B cell (primary cell): Measurements from ENCODE around the gene TAF1B. TPM values are rescaled to one million over a fixed set of nuclear protein-coding genes. Genes with fewer than 3 reads are reported as not detected.

Experiments used
- ATAC-seq: fragments of 200-7000 bp; cut with Tn5 transposase; one replicate; pipeline ENCODE4 v1.10.0; 2021; ENCODE audit warnings: low read depth, mild to moderate bottlenecking, moderate number of reproducible peaks, moderate library complexity
- CTCF ChIA-PET: fragments of 350-600 bp; sonication (Branson Sonifier 250); formaldehyde crosslinking; loops from one replicate; lab custom pipeline; 2021; ENCODE audit warnings: antibody characterized with exemption, inconsistent platforms; lab: Charles Lee
- POLR2A ChIA-PET: fragments of 350-600 bp; sonication (Branson Sonifier 250); formaldehyde crosslinking; loops from one replicate; lab custom pipeline; 2021; ENCODE audit warnings: antibody characterized with exemption; lab: Charles Lee
- DNase-seq: peaks from one replicate; pipeline ENCODE4 v3.0.0; 2013
- H2AFZ ChIP-seq: 2 replicates; pipeline ENCODE4 v1.6.1; 2012; ENCODE audit warnings: mild to moderate bottlenecking, low read depth, low read length; ENCODE audit not compliant: insufficient read depth, poor library complexity, severe bottlenecking
- H3K27ac ChIP-seq, 2 donors: 1 replicate in 1 of 2; 2 replicates in 1 of 2; pipeline ENCODE4 v1.5.1; 2012 to 2013; ENCODE audit warnings: low read length in 2 of 2, mild to moderate bottlenecking in 2 of 2, moderate library complexity in 1 of 2
- H3K27me3 ChIP-seq, 4 experiments: fragments of 200-600 bp in 1 of 4; sonication (generic) in 1 of 4; replicated peaks in 1 of 4; 1 replicate in 2 of 4; 2 replicates in 2 of 4; pipeline versions ENCODE4 v1.6.1 to v1.7.0; 2013 to 2016; ENCODE audit warnings: low read length in 3 of 4, mild to moderate bottlenecking in 2 of 4, mixed read lengths in 1 of 4, moderate library complexity in 1 of 4; ENCODE audit not compliant: insufficient read depth in 4 of 4, control insufficient read depth in 3 of 4; ENCODE audit errors: control extremely low read depth in 1 of 4
- H3K36me3 ChIP-seq, 2 experiments: replicated peaks in 1 of 2; 1 replicate in 1 of 2; 2 replicates in 1 of 2; pipeline versions ENCODE4 v1.6.1 to v1.7.1; 2013; ENCODE audit warnings: low read length in 1 of 2; ENCODE audit not compliant: insufficient read depth in 2 of 2, control insufficient read depth in 1 of 2; ENCODE audit errors: control extremely low read depth in 1 of 2, extremely low read depth in 1 of 2
- H3K4me1 ChIP-seq, 2 donors: fragments of 200-600 bp in 1 of 2; sonication (generic) in 1 of 2; 1 replicate in 1 of 2; 2 replicates in 1 of 2; pipeline versions ENCODE4 v1.5.1 to v1.6.1; 2013 to 2017; ENCODE audit warnings: low read length in 2 of 2; ENCODE audit not compliant: control insufficient read depth in 2 of 2, insufficient read depth in 2 of 2
- H3K4me2 ChIP-seq: replicated peaks from 2 replicates; pipeline ENCODE3; 2012; ENCODE audit warnings: mild to moderate bottlenecking, low read depth, low read length; ENCODE audit not compliant: poor library complexity, severe bottlenecking
- H3K4me3 ChIP-seq, 5 experiments: fragments of 200-600 bp in 1 of 5; sonication (generic) in 1 of 5; 1 replicate in 3 of 5; 2 replicates in 2 of 5; pipeline versions ENCODE4 v1.5.1 to v1.7.0; 2011 to 2016; ENCODE audit warnings: low read length in 4 of 5, mild to moderate bottlenecking in 4 of 5, low read depth in 2 of 5, control low read depth in 1 of 5, moderate library complexity in 1 of 5; ENCODE audit not compliant: insufficient read depth in 1 of 5; ENCODE audit errors: control extremely low read depth in 1 of 5, extremely low read depth in 1 of 5
- H3K79me2 ChIP-seq: fragments of 200-600 bp; sonication (generic); one replicate; pipeline ENCODE4 v1.6.0; 2016; ENCODE audit warnings: low read length; ENCODE audit not compliant: control insufficient read depth, insufficient read depth
- H3K9ac ChIP-seq: fragments of 200-600 bp; sonication (generic); 2 replicates; pipeline ENCODE4 v1.6.1; 2017; ENCODE audit warnings: mild to moderate bottlenecking, low read length, moderate library complexity
- H3K9me3 ChIP-seq, 3 donors: one replicate each; pipeline versions ENCODE4 v1.6.1 to v1.7.1; 2013; ENCODE audit warnings: low read length in 2 of 3; ENCODE audit not compliant: control insufficient read depth in 2 of 3, insufficient read depth in 1 of 3; ENCODE audit errors: control extremely low read depth in 1 of 3
- H4K20me1 ChIP-seq: 2 replicates; pipeline ENCODE4 v1.6.0; 2012; ENCODE audit warnings: mild to moderate bottlenecking, low read length; ENCODE audit not compliant: insufficient read depth, control insufficient read depth, poor library complexity, severe bottlenecking
- H3K27ac Mint-ChIP-seq: one replicate; pipeline ENCODE4 v1.8.0; 2021; ENCODE audit warnings: mixed read lengths
- H3K27me3 Mint-ChIP-seq: one replicate; pipeline ENCODE4 v1.8.0; 2021; ENCODE audit warnings: mixed read lengths
- H3K4me1 Mint-ChIP-seq: one replicate; pipeline ENCODE4 v1.8.0; 2021; ENCODE audit warnings: mixed read lengths
- H3K4me3 Mint-ChIP-seq: one replicate; pipeline ENCODE4 v1.8.0; 2021; ENCODE audit warnings: mixed read lengths
- H3K9me3 Mint-ChIP-seq: one replicate; pipeline ENCODE4 v1.8.0; 2022; ENCODE audit warnings: mixed read lengths; ENCODE audit not compliant: insufficient read depth
- CTCF ChIP-seq: fragments of 200-600 bp; IDR thresholded peaks from one replicate; pipeline ENCODE4 v1.8.0; 2022; ENCODE audit warnings: antibody characterized with exemption, mild to moderate bottlenecking
- EZH2 ChIP-seq: IDR thresholded peaks from 2 replicates; pipeline ENCODE4 v1.6.1; 2012; ENCODE audit warnings: borderline replicate concordance, low read depth, mild to moderate bottlenecking, moderate library complexity, low read length; ENCODE audit not compliant: insufficient read depth, poor library complexity, severe bottlenecking
- WGBS: methylation state at CpG from one replicate; pipeline ENCODE4 v1.1.5; 2013; ENCODE audit warnings: missing lambda C conversion rate; ENCODE audit not compliant: insufficient coverage; 5-methylcytosine and 5-hydroxymethylcytosine counted together
- intact Hi-C: fragments of 100-400 bp; cut with micrococcal nuclease; formaldehyde crosslinking; loops from one replicate; pipeline ENCODE4 v1.10.0; 2022
- polyA plus RNA-seq: library from polyadenylated mRNA; depleted of rRNA; stranded (reverse); fragments of >200 nt; gene quantifications from 2 replicates; pipeline ENCODE4 v1.2.3, GENCODE V29; 2012
- total RNA-seq, 2 donors: library from RNA; stranded (reverse); fragments of 120-200 nt in 1 of 2; gene quantifications; 1 replicate in 1 of 2; 2 replicates in 1 of 2; pipeline versions ENCODE4 v1.2.3 to v1.2.4, GENCODE V29; 2013 to 2022

The TAF1B gene
- total and polyA plus RNA-seq, 2 donors (not counting 1 experiment from before 2014, with no cell fraction given), result 4.5 to 25.5 TPM

- CTCF ChIA-PET, result interaction anchor here (1.6 kb wide), 1 partner anchor 14 kb away, joined by 7 read pairs; no protein-coding TSS in a partner anchor
- Histone ChIP-seq H4K20me1 (no peaks in the 10 kb centered on the region), H3K79me2 (no peaks in the 10 kb centered on the region), H3K4me1 (peaks cover 8 to 11% of the 10 kb centered on the region in 2 donors), H3K9ac (no peak overlapping the region), H3K9me3 (no peaks in the 10 kb centered on the region), H3K27ac (no peak overlapping the region), H3K4me2 (no peak overlapping the region), H3K4me3 (no peak overlapping the region), H3K27me3 (peaks cover 0 to 7% (median 0%) of the 10 kb centered on the region in 4 experiments), H3K36me3 (no peaks in the 10 kb centered on the region), H2AFZ (no peak overlapping the region)
- intact Hi-C loops, result no loop called here
- WGBS, result 93% methylated on average over 7 of the region's 12 CpGs
- Mint-ChIP-seq H3K27me3 (peaks cover 6% of the 10 kb centered on the region), H3K4me3 (no peak overlapping the region), H3K4me1 (peaks cover 13% of the 10 kb centered on the region), H3K9me3 (no peaks in the 10 kb centered on the region), H3K27ac (no peak overlapping the region)
- POLR2A ChIA-PET, result interaction anchor here (0.5 kb wide), 1 partner anchor 10 kb away, joined by 3 read pairs; no protein-coding TSS in a partner anchor
- ATAC-seq, result no peak
- TF ChIP-seq CTCF, result no peak
- TF ChIP-seq EZH2, result no peak
- no peak for DNase-seq
Observed at GRCh38 chr2:9970200-9971044, 127.1 kb downstream of the TAF1B start.
